NOMO-1 treated with DMSO at 0.1 percent for 48 hours (cell line): ENCODE data around the gene SRRT.
A peak's percentile ranks its signal among the peaks of the same experiment; 100 is the strongest.
"Not testable (repeated sequence)": the region's sequence is repeated elsewhere in the genome, so short reads cannot be mapped to it uniquely, and the experiment has no call there.

Experiments
- DNase-seq: peaks from one replicate; lab custom pipeline; 2025; ENCODE audit not compliant: unreplicated experiment; lab: John Stamatoyannopoulos, UW

The SRRT gene

DNA sequence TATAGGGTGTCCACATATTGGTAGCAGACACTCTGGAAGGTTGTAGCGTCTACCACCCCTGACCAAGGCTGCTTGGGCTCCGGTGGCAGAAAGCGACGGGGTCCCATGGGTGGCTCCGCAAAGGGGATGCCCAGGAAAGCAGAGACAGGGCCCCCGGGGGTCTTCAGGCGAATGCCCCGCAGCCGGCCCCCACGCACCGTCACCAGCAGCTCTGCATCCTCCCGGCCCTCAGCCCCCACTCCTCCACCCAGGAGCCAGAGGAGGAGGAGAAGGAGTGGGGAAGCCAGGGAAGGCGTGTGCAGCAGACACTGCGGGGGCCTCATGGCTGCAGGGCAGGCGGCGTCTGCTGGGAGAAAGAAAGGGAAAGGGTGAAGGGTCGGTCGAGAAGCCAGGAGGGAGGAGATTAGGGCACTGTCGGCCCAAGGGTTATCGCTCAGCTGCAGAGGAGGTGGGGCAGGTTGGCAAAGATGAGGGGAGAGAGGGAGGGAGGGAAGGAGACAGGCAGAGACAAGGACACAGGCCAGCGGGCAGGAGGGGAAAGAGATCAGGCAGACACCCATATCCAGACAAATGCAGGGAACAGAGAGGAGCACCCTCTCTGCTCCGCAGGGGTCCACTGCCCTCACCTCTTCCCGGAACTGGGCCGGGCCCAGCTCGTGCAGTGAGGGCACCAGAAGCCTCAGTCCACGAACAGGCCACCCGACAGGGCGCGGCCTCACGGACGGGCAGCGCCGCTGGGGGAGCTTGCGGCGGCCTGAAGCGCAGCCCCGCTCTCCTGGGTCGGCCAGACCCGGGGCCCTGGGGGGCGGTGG lies 19.2 kb downstream of the SRRT start:
- no peak for DNase-seq

DNA sequence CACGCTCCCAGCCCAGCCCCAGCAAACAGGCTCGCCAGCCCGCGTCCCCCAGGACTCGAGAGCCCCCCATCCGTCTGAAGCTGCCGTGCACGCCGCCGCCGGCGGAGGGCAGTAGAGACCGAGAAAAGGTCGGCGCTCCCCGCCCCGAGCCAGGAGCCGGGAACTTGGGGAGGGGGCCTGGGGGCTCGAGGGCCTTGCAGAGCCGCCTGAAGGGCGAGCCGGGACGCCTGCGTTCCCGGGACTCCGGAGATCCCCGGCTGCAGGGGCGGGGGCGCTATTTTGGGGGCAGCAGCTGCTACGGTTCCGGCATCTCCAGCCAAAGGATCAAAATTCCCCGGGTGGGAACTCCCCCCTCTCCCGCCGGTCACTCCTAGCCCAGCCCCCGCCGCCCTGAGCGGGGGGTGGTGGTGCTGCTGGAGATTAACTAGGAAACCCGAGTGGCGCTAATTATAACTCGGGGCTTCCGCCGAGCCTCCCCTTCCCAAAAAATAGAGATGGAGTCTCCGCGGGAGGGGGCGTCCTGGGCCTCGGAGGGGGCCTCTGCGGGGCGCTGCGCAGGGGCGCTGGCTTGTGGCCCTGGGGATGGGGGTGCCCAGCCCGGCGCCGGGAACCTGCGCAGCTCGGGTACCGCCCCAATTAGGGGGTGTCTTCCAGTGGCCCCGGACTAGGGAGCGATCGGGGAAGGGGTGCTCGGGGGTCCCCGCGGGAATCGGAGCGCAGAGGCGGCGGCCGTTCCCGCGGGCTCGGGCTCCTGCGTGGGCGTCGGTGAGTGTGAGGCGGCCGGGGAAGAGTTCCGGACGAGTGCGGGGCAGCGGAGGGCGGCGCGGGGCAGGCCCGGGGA lies 20.2 kb downstream of the SRRT start:
- no peak for DNase-seq

DNA sequence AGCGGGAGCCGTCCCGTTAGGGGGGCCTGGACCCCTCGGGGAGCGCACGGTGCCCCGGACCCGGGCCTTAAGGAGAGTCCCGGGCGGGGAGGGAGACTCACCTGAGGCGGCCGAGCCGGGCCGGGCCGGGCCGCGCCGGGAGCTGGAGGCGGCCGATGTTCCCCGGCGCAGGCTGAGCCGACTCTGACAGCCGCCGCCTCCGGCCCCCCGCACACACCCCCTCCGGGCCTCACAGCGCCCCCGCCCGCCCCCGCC lies 20.7 kb downstream of the SRRT start, which contains the start of gene ACHE:
ACHE (minus strand) TSS at position 188 of the 255 bp plus-strand sequence. CDS start 1,656 bp downstream, outside the sequence.
- no peak for DNase-seq

- DNase-seq, result peak; percentile 38
Observed at GRCh38 chr7:100895956-100896731, 21.2 kb downstream of the SRRT start.

DNA sequence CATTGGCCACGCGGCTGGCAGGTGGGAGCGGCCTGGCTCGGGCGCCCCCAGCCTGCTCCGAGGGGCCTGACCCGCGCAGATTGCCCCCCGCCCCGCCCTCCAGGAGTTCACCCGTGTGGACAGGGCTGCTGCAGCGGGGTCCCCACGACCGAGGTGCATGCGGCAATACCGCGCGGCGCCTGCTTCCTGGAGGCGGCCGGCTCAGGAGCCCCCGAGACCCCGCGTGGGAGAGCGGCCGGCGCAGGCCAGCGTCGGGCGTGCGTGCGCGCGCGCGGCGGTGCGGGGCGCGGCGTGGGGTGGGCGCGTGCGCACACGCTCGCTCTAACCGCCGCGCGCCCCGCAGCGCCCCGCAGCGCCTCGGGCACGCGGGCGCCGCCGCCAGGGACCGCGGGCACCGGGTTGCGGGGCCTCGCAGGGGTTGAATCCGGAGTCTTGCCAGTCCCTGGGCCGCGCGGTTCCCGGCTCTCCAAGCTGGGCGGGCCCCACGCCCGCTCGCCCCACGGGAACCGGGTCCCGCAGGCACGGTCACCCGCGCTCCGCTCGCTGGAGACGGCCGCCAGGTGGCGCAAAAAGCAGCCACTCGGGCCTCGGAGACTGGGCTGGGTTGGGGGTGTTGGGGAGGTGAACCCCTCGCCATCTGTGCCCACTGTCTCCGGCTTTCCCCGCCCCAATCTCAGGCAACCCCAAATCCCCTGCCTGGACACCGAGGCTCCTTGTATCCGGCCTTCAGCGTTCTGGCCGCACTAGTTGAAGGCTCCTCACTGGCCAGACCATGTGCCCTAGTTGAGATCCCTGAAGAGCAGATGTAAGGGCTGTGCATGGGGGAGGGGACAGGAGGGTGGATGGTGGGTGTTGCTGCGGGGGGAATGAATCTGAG lies 22.1 kb downstream of the SRRT start:
- no peak for DNase-seq

- no peak for DNase-seq
Observed at GRCh38 chr7:100897772-100898454, 23.0 kb downstream of the SRRT start.

- DNase-seq, result no peak
Observed at GRCh38 chr7:100899432-100899831, 24.5 kb downstream of the SRRT start.

GRCh38 chr7:100900978-100901377 lies 26.1 kb downstream of the SRRT start:
- DNase-seq, result no peak

GRCh38 chr7:100901921-100902332 lies 27.0 kb downstream of the SRRT start:
- DNase-seq, result no peak

- DNase-seq, result no peak
Observed at GRCh38 chr7:100902638-100903037, 27.7 kb downstream of the SRRT start.

DNA sequence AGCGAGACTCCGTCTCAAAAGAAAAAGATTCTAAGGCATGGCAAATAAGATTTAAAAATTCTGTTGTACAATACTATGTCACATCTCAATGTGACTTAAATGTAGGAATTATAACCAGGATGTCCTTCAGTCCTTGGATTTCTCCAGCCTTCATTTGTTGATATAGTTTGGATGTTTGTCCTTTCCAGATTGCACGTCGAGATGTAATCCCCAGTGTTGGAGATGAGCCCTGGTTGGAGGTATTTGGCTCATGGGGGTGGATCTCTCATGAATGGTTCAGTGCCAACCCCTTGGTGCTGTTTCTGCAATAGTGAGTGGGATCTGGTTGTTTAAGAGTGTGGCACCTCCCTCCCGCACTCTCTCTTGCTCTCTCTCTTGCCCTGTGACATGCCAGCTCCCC lies 33.6 kb downstream of the SRRT start:
- no peak for DNase-seq

GRCh38 chr7:100910443-100910842 lies 35.5 kb downstream of the SRRT start:
- DNase-seq, result peak; percentile 79

DNA sequence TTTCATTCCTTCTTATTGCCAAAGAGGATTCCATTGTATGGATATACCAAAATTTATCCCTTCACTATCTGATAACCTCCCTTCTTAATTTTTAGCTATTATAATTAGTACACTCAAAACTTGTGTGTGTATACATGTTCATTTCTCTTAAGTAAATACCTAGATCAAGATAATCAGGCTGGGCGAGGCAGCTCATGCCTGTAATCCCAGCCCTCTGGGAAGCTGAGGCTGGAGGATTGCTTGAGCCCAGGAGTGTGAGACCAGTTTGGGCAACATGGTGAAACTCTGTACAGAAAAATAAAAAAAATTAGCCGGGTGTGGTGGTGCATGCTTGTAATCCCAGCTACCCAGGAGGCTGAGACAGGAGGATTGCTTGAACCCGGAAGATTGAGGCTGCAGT lies 36.6 kb downstream of the SRRT start:
- no peak for DNase-seq

- DNase-seq, result no peak
Observed at GRCh38 chr7:100914208-100914878, 39.4 kb downstream of the SRRT start.

DNA sequence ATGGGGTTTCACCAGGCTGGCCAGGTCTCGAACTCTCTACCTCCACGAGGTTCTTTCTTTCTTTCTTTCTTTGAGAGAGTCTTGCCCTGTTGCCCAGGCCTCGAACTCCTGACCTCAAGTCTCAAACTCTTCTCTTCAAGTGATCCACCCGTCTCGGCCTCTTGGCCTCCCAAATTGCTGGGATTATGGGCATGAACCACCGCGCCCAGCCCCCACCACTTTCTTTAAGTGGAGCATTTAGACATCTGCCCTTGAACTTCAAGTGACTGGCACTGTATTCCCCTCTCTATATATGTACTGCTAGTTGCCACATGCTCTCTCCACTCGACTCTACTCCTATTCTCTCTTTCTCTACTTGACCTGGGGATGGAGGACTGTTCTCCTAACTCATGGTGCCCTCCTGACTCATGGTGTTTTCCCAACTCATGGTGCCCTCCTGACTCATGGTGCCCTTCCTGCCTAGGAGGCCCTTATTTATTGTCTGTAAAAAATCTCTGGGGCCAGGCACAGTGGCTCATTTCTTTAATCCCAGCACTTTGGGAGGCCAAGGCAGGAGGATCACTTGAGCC lies 40.1 kb downstream of the SRRT start:
- no peak for DNase-seq

GRCh38 chr7:100919335-100919734 lies 44.4 kb downstream of the SRRT start:
- DNase-seq, result not testable (repeated sequence)

GRCh38 chr7:100919779-100920437 lies 45.0 kb downstream of the SRRT start:
- not testable (repeated sequence) for DNase-seq

DNA sequence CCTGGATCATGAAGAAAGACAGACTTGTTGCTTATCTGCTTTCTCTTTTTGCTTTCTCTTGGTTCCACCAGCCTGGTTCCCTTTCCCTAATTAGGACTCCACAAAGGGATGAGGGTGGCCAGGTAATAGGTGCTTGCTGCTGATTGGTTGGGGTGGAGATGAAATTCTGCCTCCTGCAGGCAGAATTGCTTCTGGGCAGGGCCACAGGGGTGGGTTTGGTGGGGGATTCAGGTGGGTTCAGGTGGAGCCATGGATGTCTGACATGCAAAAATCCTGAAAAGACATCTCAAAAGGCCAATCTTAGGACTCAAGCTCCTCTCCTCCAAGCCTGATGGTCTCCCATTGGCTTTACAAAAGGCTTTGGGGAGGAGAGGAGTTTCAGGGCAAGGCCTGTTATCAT lies 46.1 kb downstream of the SRRT start:
- DNase-seq, result no peak

DNA sequence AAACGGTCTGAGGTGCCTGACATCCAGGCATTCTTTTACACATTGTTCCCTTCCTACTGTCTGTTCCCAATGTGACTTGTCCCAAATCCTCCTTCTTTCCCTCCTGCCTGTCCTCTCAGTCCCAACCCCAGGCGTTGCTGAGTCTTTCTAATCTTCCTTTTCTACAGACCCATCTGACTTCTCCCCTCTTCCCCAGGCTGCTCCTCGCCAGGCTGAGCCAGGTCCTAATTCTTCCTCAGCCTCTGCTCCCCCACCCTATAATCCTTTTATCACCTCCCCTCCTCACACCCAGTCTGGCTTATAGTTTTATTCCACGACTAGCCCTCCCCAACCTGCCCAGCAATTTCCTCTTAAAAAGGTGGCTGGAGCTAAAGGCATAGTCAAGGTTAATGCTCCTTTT lies 48.7 kb downstream of the SRRT start:
- DNase-seq, result not testable (repeated sequence)
